IMR-90 (cell line): Measurements from ENCODE around the gene SMIM41. TPM values are rescaled to one million over a fixed set of nuclear protein-coding genes. Genes with fewer than 3 reads are reported as not detected.

Experiments
- ATAC-seq: fragments of 200-7000 bp; cut with Tn5 transposase; 2 replicates; pipeline ENCODE4 v1.9.1; 2020; ENCODE audit warnings: low read depth, mild to moderate bottlenecking, moderate library complexity
- BruUV-seq: library from RNA; stranded (reverse); fragments of 400-500 nt; replicated peaks from 2 replicates; lab custom pipeline; 2021; lab: Mats Ljungman, UMichigan
- CTCF ChIA-PET: fragments of 300-600 bp; formaldehyde crosslinking; extraction: SDS; loops from one replicate; lab custom pipeline; 2021; ENCODE audit warnings: antibody characterized with exemption; lab: Yijun Ruan, JAX
- POLR2A ChIA-PET: fragments of 300-600 bp; sonication (Branson Sonifier 250); formaldehyde crosslinking; loops from one replicate; lab custom pipeline; 2022; ENCODE audit warnings: antibody characterized with exemption; ENCODE audit not compliant: unreplicated experiment; lab: Charles Lee
- DNase-seq: peaks from one replicate; pipeline ENCODE4 v3.0.0; 2013
- H2AFZ ChIP-seq: replicated peaks from 2 replicates; pipeline ENCODE3; 2013; ENCODE audit warnings: low read length, mild to moderate bottlenecking; ENCODE audit not compliant: poor library complexity
- H2AK5ac ChIP-seq: 2 replicates; pipeline ENCODE4 v1.6.1; 2013; ENCODE audit warnings: low read depth, low read length, inconsistent platforms
- H2AK9ac ChIP-seq: replicated peaks from 2 replicates; pipeline ENCODE3; 2013; ENCODE audit warnings: mild to moderate bottlenecking, low read depth, low read length, moderate library complexity; ENCODE audit not compliant: poor library complexity
- H2BK120ac ChIP-seq: 2 replicates; pipeline ENCODE4 v1.6.1; 2013; ENCODE audit warnings: low read depth, low read length, inconsistent platforms
- H2BK15ac ChIP-seq: 3 replicates; pipeline ENCODE4 v1.6.1; 2013; ENCODE audit warnings: low read depth, low read length, inconsistent platforms
- H2BK20ac ChIP-seq: 2 replicates; pipeline ENCODE4 v1.6.1; 2013; ENCODE audit warnings: low read depth, mild to moderate bottlenecking, inconsistent platforms, low read length, moderate library complexity
- H2BK5ac ChIP-seq: 2 replicates; pipeline ENCODE4 v1.6.1; 2013; ENCODE audit warnings: mild to moderate bottlenecking, low read depth, low read length, inconsistent platforms; ENCODE audit not compliant: poor library complexity, severe bottlenecking
- H3K14ac ChIP-seq: replicated peaks from 2 replicates; pipeline ENCODE4 v1.6.1; 2013; ENCODE audit warnings: low read depth, low read length, inconsistent platforms
- H3K18ac ChIP-seq: 2 replicates; pipeline ENCODE4 v1.6.1; 2013; ENCODE audit warnings: low read depth, low read length, control low read depth
- H3K23ac ChIP-seq: 2 replicates; pipeline ENCODE4 v1.6.1; 2013; ENCODE audit warnings: low read depth, low read length, inconsistent platforms
- H3K27ac ChIP-seq: 2 replicates; pipeline ENCODE4 v1.5.1; 2013; ENCODE audit warnings: mild to moderate bottlenecking, control low read depth, low read length; ENCODE audit not compliant: insufficient read depth
- H3K27me3 ChIP-seq: 2 replicates; pipeline ENCODE4 v1.6.1; 2013; ENCODE audit warnings: low read length; ENCODE audit not compliant: control insufficient read depth, insufficient read depth
- H3K36me3 ChIP-seq: 2 replicates; pipeline ENCODE4 v1.6.1; 2013; ENCODE audit warnings: low read length, mixed read lengths; ENCODE audit not compliant: control insufficient read depth, insufficient read depth
- H3K4ac ChIP-seq: 2 replicates; pipeline ENCODE4 v1.6.1; 2013; ENCODE audit warnings: low read depth, low read length, inconsistent platforms
- H3K4me1 ChIP-seq: 2 replicates; pipeline ENCODE4 v1.6.1; 2013; ENCODE audit warnings: low read length, mixed read lengths; ENCODE audit not compliant: control insufficient read depth, insufficient read depth
- H3K4me2 ChIP-seq: 2 replicates; pipeline ENCODE4 v1.6.1; 2013; ENCODE audit warnings: low read depth, mild to moderate bottlenecking, control low read depth, low read length, moderate library complexity
- H3K4me3 ChIP-seq: 2 replicates; pipeline ENCODE4 v1.5.1; 2013; ENCODE audit warnings: low read depth, mild to moderate bottlenecking, control low read depth, low read length, moderate library complexity; ENCODE audit not compliant: insufficient read depth
- H3K56ac ChIP-seq: 2 replicates; pipeline ENCODE4 v1.6.1; 2013; ENCODE audit warnings: low read length, inconsistent platforms; ENCODE audit not compliant: insufficient read depth; ENCODE audit errors: extremely low read depth
- H3K79me1 ChIP-seq, 2 experiments: 2 replicates each; pipeline ENCODE4 v1.6.1; 2013; ENCODE audit warnings: low read length in 2 of 2, inconsistent platforms in 1 of 2, low read depth in 1 of 2
- H3K9ac ChIP-seq: 2 replicates; pipeline ENCODE4 v1.6.1; 2013; ENCODE audit warnings: low read depth, low read length, control low read depth
- H3K9me1 ChIP-seq: 2 replicates; pipeline ENCODE4 v1.6.1; 2013; ENCODE audit warnings: low read length, inconsistent platforms; ENCODE audit not compliant: insufficient read depth
- H3K9me3 ChIP-seq: 2 replicates; pipeline ENCODE4 v1.6.1; 2013; ENCODE audit warnings: low read length; ENCODE audit not compliant: control insufficient read depth, insufficient read depth
- H4K20me1 ChIP-seq: 2 replicates; pipeline ENCODE4 v1.6.1; 2013; ENCODE audit warnings: low read length, inconsistent platforms; ENCODE audit not compliant: insufficient read depth
- H4K5ac ChIP-seq: 2 replicates; pipeline ENCODE4 v1.6.1; 2013; ENCODE audit warnings: mild to moderate bottlenecking, low read depth, low read length, control low read depth
- H4K8ac ChIP-seq, 2 experiments: 2 replicates each; pipeline ENCODE4 v1.6.1; 2013; ENCODE audit warnings: low read depth in 2 of 2, low read length in 2 of 2, control low read depth in 1 of 2, inconsistent platforms in 1 of 2
- H4K91ac ChIP-seq: 2 replicates; pipeline ENCODE4 v1.6.1; 2013; ENCODE audit warnings: low read depth, low read length, inconsistent platforms; ENCODE audit not compliant: insufficient read depth
- BHLHE40 ChIP-seq: fragments of 150-350 bp; IDR thresholded peaks from 2 replicates; pipeline ENCODE4 v1.6.1; 2016; ENCODE audit warnings: mild to moderate bottlenecking, low read depth, low read length
- CHD1 ChIP-seq: IDR thresholded peaks from 2 replicates; pipeline ENCODE4 v1.6.1; 2012; ENCODE audit warnings: low read depth, low read length, improper control_type of control experiment
- MXI1 ChIP-seq: IDR thresholded peaks from 2 replicates; pipeline ENCODE4 v1.6.1; 2012; ENCODE audit warnings: low read depth, mild to moderate bottlenecking, low read length, moderate library complexity, borderline replicate concordance
- NFE2L2 ChIP-seq: fragments of 150-350 bp; IDR thresholded peaks from 2 replicates; pipeline ENCODE4 v1.6.1; 2016; ENCODE audit warnings: low read depth, mild to moderate bottlenecking, low read length
- POLR2A ChIP-seq: IDR thresholded peaks from 2 replicates; pipeline ENCODE4 v1.6.1; 2012; ENCODE audit warnings: mild to moderate bottlenecking, low read depth, low read length
- RCOR1 ChIP-seq: IDR thresholded peaks from 2 replicates; pipeline ENCODE4 v1.6.1; 2012; ENCODE audit warnings: mild to moderate bottlenecking, low read length, improper control_type of control experiment; ENCODE audit not compliant: insufficient replicate concordance
- RFX5 ChIP-seq: IDR thresholded peaks from 2 replicates; pipeline ENCODE4 v1.8.0; 2012; ENCODE audit warnings: low read depth, mild to moderate bottlenecking, low read length, moderate library complexity
- WGBS, 2 experiments: methylation state at CpG; one replicate each; pipeline versions ENCODE4 v1.1.5 to v1.1.7; 2013; ENCODE audit warnings: missing lambda C conversion rate in 2 of 2; ENCODE audit not compliant: insufficient read length in 1 of 2; ENCODE audit errors: extremely low coverage in 2 of 2; 5-methylcytosine and 5-hydroxymethylcytosine counted together
- dilution Hi-C: fragments of 300-500 bp; cut with HindIII; formaldehyde crosslinking; loops from one replicate; pipeline ENCODE4 v1.14.3; 2018; ENCODE audit warnings: low sequenced_read_pairs; ENCODE audit not compliant: unreplicated experiment
- in situ Hi-C: fragments of 300-500 bp; cut with MboI; formaldehyde crosslinking; loops from 3 replicates; pipeline ENCODE4 v1.14.3; 2019; ENCODE audit warnings: low sequenced_read_pairs, inconsistent platforms, mixed read lengths
- intact Hi-C: fragments of 100-400 bp; cut with micrococcal nuclease; formaldehyde crosslinking; loops from 2 replicates; pipeline ENCODE4 v1.10.0; 2022
- polyA plus RNA-seq, 3 experiments: library from polyadenylated mRNA; depleted of rRNA; stranded (reverse); fragments of >200 nt; gene quantifications; 2 replicates each; pipeline ENCODE4 v1.2.3, GENCODE V29; 2012; ENCODE audit warnings: low replicate concordance in 1 of 3
- total RNA-seq: library from RNA; depleted of rRNA; stranded (reverse); fragments of >200 nt; gene quantifications from 2 replicates; pipeline ENCODE4 v1.2.3, GENCODE V29; 2012
- TF ChIP-seq, protein P1 (sequence below): fragments of 150-350 bp; IDR thresholded peaks from 2 replicates; pipeline ENCODE4 v1.6.1; 2017; ENCODE audit warnings: mild to moderate bottlenecking, antibody characterized with exemption, low read length, low read depth

SMIM41 gene
- total and polyA plus RNA-seq, 2 of the 4 experiments (the other 2 are of a cell fraction) = not detected

DNA sequence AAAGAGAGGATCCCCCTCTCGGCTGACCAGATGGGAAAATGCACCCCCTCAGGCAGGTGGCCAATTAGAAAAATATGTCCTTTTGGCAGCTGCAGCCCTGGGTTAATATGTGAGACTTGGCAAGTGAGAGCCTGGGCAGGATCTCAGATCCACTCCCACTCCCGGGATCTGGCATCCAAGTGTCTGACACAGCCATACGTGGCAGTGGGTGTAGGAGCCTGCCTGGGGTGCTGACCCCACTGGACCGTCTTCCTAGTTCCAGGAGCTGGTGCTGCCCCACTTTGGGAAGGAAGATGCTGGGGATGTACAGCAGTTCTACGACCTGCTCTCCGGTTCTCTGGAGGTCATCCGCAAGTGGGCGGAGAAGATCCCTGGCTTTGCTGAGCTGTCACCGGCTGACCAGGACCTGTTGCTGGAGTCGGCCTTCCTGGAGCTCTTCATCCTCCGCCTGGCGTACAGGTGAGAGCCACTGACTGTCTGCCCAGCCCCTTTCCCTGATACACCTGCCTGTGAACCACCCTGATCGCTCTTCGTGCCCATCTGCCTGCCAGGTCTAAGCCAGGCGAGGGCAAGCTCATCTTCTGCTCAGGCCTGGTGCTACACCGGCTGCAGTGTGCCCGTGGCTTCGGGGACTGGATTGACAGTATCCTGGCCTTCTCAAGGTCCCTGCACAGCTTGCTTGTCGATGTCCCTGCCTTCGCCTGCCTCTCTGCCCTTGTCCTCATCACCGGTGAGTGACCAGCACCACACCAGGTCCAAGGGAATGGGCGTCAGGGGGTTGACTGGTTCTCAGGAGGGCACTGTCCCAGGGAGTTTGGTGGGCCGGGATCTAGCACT lies 22.5 kb upstream of the SMIM41 start:
- H2BK20ac ChIP-seq = no peak overlapping the region
- DNase-seq = peak; percentile 54
- no peaks in the 10 kb centered on the region for H3K9me3 ChIP-seq
- H3K9me1 ChIP-seq = peaks cover 6% of the 10 kb centered on the region; the same call in 1 of the 2 replicates
- in situ Hi-C loops = no loop called here
- no peak overlapping the region for H4K91ac ChIP-seq
- no peak overlapping the region for H3K18ac ChIP-seq
- H3K79me1 ChIP-seq = peaks cover 0 to 37% of the 10 kb centered on the region in 2 experiments; a peak in 2 of 4 replicates
- H3K23ac ChIP-seq = no peak overlapping the region
- TF ChIP-seq RFX5 = no peak
- TF ChIP-seq MXI1 = no peak
- TF ChIP-seq BHLHE40 = 0 out of 2 replicates have a peak, but pooled peaks have one; percentile 1
- no peak for TF ChIP-seq RCOR1
- TF ChIP-seq, protein P1, sequence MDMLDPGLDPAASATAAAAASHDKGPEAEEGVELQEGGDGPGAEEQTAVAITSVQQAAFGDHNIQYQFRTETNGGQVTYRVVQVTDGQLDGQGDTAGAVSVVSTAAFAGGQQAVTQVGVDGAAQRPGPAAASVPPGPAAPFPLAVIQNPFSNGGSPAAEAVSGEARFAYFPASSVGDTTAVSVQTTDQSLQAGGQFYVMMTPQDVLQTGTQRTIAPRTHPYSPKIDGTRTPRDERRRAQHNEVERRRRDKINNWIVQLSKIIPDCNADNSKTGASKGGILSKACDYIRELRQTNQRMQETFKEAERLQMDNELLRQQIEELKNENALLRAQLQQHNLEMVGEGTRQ = peak; percentile 23
- peak; percentile 66; the same call in 1 of the 2 replicates for TF ChIP-seq CHD1
- 0 out of 2 replicates have a peak, but pooled peaks have one; percentile 1 for TF ChIP-seq NFE2L2
- TF ChIP-seq POLR2A = peak; percentile 24
- no peak overlapping the region for H3K4me3 ChIP-seq
- H3K27ac ChIP-seq = no peak overlapping the region
- peaks cover 11% of the 10 kb centered on the region for H3K4me1 ChIP-seq
- no peak overlapping the region for H3K56ac ChIP-seq
- no TSS peak for BruUV-seq
- CTCF ChIA-PET = no interaction called here
- H4K5ac ChIP-seq = no peak overlapping the region
- POLR2A ChIA-PET = no interaction called here
- no peak overlapping the region for H3K4ac ChIP-seq
- H3K4me2 ChIP-seq = no peak overlapping the region
- intact Hi-C loops = no loop called here
- no peaks in the 10 kb centered on the region for H3K27me3 ChIP-seq
- H2AFZ ChIP-seq = no peak overlapping the region
- no peak overlapping the region for H4K8ac ChIP-seq
- dilution Hi-C loops = no loop called here
- 90% methylated on average over 14 of the region's 23 CpGs; no CpG with 5 or more reads in 1 of the 2 experiments for WGBS, 2 experiments
- no peak overlapping the region for H2AK5ac ChIP-seq
- peaks cover 38% of the 10 kb centered on the region for H4K20me1 ChIP-seq
- H3K9ac ChIP-seq = no peak overlapping the region
- no peak overlapping the region for H2BK15ac ChIP-seq
- H3K36me3 ChIP-seq = peaks cover 46% of the 10 kb centered on the region
- H2BK120ac ChIP-seq = no peak overlapping the region
- peak overlapping the region; percentile 40 for H2AK9ac ChIP-seq
- ATAC-seq = no peak
- H3K14ac ChIP-seq = no peak overlapping the region
- H2BK5ac ChIP-seq = no peak overlapping the region
